ACC112 (cell line): ENCODE data around the gene CCDC92B.

ENCODE experiments used
- H2AFZ ChIP-seq: fragments of 200-600 bp; sonication (generic); one replicate; pipeline ENCODE4 v1.6.0; 2017; ENCODE audit warnings: antibody characterized with exemption, low read length; ENCODE audit not compliant: unreplicated experiment
- H3K27ac ChIP-seq: fragments of 200-600 bp; sonication (generic); 2 replicates; pipeline ENCODE4 v1.5.1; 2014; ENCODE audit warnings: low read depth, mild to moderate bottlenecking, antibody characterized with exemption, low read length, moderate library complexity
- H3K27me3 ChIP-seq: fragments of 200-600 bp; sonication (generic); 2 replicates; pipeline ENCODE4 v1.6.1; 2014; ENCODE audit warnings: mild to moderate bottlenecking, antibody characterized with exemption, low read length, moderate library complexity, mixed read lengths; ENCODE audit not compliant: insufficient read depth
- H3K36me3 ChIP-seq: fragments of 200-600 bp; sonication (generic); 2 replicates; pipeline ENCODE4 v1.6.1; 2016; ENCODE audit warnings: mild to moderate bottlenecking, antibody characterized with exemption, low read length, moderate library complexity, mixed read lengths; ENCODE audit not compliant: insufficient read depth
- H3K4me1 ChIP-seq: fragments of 200-600 bp; sonication (generic); one replicate; pipeline ENCODE4 v1.6.1; 2016; ENCODE audit warnings: low read length, mixed read lengths; ENCODE audit not compliant: insufficient read depth, unreplicated experiment, control insufficient read depth
- H3K4me3 ChIP-seq: fragments of 200-600 bp; sonication (generic); 2 replicates; pipeline ENCODE4 v1.5.1; 2014; ENCODE audit warnings: mild to moderate bottlenecking, low read depth, low read length
- H3K79me2 ChIP-seq: fragments of 200-600 bp; sonication (generic); one replicate; pipeline ENCODE4 v1.6.0; 2016; ENCODE audit warnings: low read length; ENCODE audit not compliant: control insufficient read depth, unreplicated experiment, insufficient read depth

CCDC92B gene

DNA sequence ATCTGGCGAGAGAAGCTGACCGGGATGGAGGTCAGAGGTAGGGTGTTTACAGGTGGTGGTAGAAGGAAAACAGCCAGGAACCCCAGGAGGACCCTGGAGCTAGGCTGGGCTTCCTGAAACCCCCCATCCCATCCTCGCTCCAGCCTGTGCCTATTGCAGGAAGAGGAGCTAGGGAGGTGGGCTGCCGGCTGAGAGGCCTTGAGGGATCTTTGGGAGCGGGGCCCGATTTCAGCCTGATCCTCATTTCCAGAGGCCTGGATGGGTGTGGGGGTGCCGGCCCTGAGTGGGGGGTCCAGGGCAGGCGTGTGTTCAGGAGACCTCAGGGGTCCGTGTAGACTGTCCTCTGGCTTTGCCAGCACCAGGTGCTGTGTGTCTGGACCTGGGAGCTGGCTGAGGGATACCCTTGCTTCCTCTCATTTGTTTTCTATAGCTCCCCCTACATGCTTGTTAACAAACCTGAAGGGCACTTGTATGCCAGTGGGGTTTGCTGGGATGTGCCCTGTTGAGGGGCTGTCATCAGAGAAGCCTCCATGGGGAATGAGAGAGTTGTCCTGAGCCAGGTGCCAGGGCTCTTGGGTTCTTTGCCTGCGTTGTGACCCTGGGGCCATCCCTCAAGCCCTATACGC is 27.9 kb upstream of the CCDC92B start:
- Histone ChIP-seq H3K27me3 (peaks cover 52% of the 10 kb centered on the region), H2AFZ (no peak overlapping the region), H3K4me3 (0 out of 2 replicates have a peak overlapping the region, but pooled peaks have one; percentile 58), H3K79me2 (no peaks in the 10 kb centered on the region), H3K36me3 (no peaks in the 10 kb centered on the region), H3K4me1 (peaks cover 6% of the 10 kb centered on the region), H3K27ac (no peak overlapping the region)

DNA sequence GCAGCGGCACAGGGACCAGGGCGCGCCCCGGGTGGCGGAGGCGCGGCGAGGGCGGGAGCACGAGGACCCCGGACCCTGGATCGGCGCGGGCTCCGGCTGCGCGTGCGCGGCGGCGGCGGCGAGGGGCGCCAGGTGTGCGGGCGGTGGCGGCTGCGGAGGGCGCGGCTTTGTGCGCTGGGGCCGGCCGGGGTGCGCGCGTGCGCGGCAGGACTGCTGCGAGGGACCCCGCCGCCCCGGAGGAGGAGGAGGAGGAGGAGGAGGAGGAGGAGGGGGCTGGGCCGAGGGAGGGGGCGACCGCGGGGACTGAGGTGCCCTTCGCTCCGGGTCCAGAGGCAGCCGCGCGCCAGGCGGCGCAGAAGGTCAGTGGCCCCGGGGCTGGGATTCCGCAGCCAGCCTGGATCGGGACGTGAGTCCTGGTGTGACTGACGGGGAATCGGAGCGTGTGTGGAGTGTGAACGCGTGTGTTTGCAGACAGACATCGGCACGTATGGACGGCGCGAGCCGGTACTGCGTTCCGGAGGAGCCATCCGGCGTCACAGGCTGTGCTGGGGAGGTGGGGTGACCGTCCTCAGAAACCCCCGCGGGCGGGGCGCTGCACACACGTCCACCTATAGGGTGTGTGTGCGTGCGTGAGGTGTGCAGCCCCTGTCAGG is 27.3 kb upstream of the CCDC92B start:
- Histone ChIP-seq H3K4me3 (peak overlapping the region; percentile 58; the same call in 1 of the 2 replicates), H3K4me1 (peaks cover under 1% of the 10 kb centered on the region), H3K27me3 (peaks cover 52% of the 10 kb centered on the region), H2AFZ (no peak overlapping the region), H3K79me2 (no peaks in the 10 kb centered on the region), H3K27ac (no peak overlapping the region), H3K36me3 (no peaks in the 10 kb centered on the region)

DNA sequence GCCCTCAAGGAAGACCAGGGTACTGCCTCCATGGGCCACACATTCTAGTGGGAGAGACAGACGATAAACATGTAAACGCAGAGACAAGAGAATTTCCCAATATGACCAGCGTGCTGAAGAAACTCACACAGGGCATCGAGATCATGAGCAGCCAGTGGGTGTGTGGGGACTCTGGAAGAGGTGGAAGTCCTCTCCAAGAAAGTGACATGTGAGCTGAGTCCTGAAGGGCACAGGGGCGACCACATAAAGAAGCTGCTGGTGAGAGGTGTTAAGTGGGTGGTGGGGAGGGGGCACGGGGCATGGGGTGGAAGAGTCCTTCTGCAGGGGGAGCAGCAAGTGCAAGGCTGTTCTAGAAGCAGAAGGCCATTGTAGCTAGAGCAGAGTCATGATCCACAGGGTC is 25.8 kb upstream of the CCDC92B start:
- H3K36me3 ChIP-seq, result no peaks in the 10 kb centered on the region
- no peak overlapping the region for H2AFZ ChIP-seq
- no peak overlapping the region for H3K27ac ChIP-seq
- no peaks in the 10 kb centered on the region for H3K4me1 ChIP-seq
- H3K79me2 ChIP-seq, result no peaks in the 10 kb centered on the region
- no peak overlapping the region for H3K4me3 ChIP-seq
- H3K27me3 ChIP-seq, result peaks cover 52% of the 10 kb centered on the region

DNA sequence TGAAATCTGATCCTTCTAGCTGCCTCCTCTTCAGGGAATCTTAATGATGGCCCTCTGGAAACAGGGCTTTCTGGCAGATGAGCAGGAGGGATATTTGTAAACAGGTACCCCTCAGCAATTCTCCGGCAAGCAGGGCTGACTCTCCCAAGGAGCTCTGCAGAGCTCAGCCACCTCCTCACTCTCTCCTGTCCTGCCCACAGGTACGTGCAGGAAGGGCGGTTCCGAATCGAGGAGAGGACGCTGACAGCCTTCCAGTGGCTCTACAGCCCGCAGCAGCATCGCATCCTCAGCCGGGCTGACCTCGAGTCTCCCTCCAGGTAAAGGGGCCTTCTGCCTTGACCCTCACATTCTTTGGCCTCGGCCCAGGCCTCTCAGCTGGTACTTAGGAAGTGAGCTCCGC is 20.7 kb upstream of the CCDC92B start:
- Histone ChIP-seq H2AFZ (no peak overlapping the region), H3K27ac (no peak overlapping the region), H3K79me2 (no peaks in the 10 kb centered on the region), H3K36me3 (no peaks in the 10 kb centered on the region), H3K4me3 (no peak overlapping the region), H3K4me1 (no peaks in the 10 kb centered on the region), H3K27me3 (peaks cover 23% of the 10 kb centered on the region)

DNA sequence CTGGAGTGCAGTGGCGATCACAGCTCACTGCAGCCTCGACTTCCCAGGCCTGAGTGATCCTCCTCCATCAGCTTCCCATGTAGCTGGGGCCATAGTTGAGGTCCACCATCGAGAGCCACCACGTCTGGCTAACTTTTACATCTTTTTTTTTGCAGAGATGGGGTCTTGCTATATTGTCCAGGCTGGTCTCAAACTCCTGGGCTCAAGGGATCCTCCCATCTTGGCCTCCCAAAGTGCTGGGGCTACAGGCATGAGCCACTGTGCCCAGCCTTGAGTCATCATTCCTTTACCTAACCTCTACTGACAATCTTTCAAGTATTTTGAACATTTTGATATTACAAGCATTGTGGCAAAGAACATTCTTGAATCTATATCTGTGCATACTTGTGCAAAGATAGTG is 9.4 kb upstream of the CCDC92B start:
- Histone ChIP-seq H3K36me3 (no peaks in the 10 kb centered on the region), H3K27me3 (peaks cover 32% of the 10 kb centered on the region), H3K4me1 (no peaks in the 10 kb centered on the region), H3K4me3 (no peak overlapping the region), H2AFZ (no peak overlapping the region), H3K27ac (no peak overlapping the region), H3K79me2 (no peaks in the 10 kb centered on the region)

DNA sequence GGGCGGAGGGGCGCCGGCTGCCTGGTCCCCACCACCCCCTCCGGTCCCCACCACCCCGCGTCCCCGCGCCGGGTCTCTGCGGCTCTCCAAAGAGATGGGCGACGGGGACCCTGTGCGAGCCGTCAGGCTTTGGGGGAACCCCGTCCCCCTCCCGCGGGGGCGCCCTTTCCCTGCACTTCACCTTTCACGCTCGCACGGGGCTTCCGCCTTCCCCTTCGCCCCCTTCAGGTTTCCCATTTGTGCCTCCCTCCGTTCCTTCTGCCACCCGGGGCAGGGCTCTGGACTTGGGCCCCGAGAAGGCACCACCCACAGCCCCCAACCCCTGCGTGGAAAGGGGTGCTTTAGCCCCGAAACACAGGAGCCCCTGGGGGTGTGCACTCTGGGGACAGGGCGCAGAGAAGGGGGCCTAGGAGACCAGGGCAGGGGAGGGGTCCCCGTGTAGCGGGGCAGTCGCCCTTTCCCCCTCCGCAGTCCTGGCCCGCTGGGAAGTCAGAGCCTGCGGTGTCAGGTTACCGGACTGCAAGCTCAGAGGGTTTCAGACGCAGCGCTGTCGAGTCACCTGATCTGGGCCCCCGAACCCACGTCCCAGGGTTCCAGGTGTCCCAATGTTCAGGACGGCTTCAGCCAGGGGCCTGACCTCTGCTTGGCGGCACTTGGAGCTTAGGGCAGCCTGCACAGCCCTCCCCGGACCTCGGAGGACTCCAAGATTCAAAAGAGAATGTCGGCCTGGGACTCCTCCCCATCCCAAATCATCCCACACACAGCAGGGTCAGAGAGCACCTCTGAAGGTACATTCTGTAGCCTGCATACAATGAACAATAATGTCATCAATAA is 6.7 kb upstream of the CCDC92B start:
- H3K27me3 ChIP-seq, result peaks cover 31% of the 10 kb centered on the region
- no peaks in the 10 kb centered on the region for H3K4me1 ChIP-seq
- H3K36me3 ChIP-seq, result no peaks in the 10 kb centered on the region
- peak overlapping the region; percentile 55; the same call in 1 of the 2 replicates for H3K4me3 ChIP-seq
- no peak overlapping the region for H3K27ac ChIP-seq
- no peak overlapping the region for H2AFZ ChIP-seq
- H3K79me2 ChIP-seq, result no peaks in the 10 kb centered on the region

DNA sequence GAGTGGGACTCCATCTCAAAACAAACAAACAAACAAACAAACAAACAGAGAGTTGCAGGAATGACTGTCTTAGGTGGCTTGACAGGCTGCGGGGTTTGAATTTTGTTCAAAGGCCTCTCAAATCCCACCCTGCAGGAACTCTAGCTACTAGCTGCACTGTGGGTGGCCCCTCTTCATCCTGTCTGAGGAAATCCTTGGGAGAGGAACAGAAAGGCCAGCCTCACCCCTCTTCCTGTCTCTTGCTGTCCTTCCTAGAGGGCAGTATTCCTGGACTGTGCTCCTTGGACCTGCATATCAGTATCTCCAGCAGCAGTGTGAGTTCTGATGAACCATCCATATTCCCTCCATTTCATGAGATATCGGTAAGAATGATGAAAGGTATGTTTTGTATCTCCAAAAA is 2.0 kb upstream of the CCDC92B start:
- Histone ChIP-seq H3K27me3 (peaks cover 48% of the 10 kb centered on the region), H3K27ac (no peak overlapping the region), H2AFZ (no peak overlapping the region), H3K4me3 (no peak overlapping the region), H3K36me3 (no peaks in the 10 kb centered on the region), H3K79me2 (no peaks in the 10 kb centered on the region), H3K4me1 (no peaks in the 10 kb centered on the region)

DNA sequence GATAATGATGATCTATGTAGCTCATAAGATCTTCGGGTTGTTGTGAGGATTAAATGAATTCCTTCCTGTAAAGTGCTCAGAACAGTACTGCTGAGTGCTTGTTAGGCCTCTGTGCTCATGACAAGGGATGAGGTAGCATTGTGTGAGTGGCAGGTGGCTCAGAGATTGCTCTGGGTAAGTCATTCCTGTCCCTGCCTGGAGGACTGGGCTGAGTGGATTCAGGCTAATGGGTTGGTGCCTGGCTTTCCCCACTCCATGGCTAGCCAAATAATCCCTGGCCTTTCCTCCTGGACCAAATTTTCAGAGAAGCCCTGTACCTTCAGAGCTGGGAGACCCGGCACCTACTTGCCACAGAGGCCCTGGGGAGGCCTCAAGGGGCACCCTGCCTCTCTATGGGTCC is 1.3 kb upstream of the CCDC92B start:
- Histone ChIP-seq H3K4me3 (no peak overlapping the region), H3K36me3 (no peaks in the 10 kb centered on the region), H3K27me3 (peaks cover 45% of the 10 kb centered on the region), H3K79me2 (no peaks in the 10 kb centered on the region), H3K4me1 (no peaks in the 10 kb centered on the region), H3K27ac (no peak overlapping the region), H2AFZ (no peak overlapping the region)

DNA sequence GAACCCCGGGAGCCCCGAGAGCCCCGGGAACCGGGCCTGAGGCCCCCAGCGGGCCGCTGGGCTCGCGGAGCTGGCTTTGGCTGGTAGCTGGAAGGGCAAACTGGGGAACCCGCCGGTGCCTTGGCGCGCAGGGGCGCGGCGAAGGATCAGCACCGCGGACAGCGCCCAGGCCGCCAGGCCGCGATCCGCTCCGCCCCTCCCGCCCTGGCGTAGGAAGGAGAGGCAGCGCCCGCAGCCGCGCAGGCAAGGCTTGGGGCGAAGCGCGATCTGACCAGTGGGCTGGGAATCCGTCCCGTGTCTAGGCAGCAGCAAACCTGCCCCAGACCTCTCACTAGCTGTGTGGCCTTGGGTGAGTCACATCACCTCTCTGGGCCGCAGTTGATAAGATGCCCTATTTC is 331 bp upstream of the CCDC92B start:
- no peak overlapping the region for H2AFZ ChIP-seq
- no peaks in the 10 kb centered on the region for H3K4me1 ChIP-seq
- H3K79me2 ChIP-seq, result no peaks in the 10 kb centered on the region
- no peaks in the 10 kb centered on the region for H3K36me3 ChIP-seq
- H3K27me3 ChIP-seq, result peaks cover 52% of the 10 kb centered on the region
- H3K4me3 ChIP-seq, result no peak overlapping the region
- no peak overlapping the region for H3K27ac ChIP-seq

DNA sequence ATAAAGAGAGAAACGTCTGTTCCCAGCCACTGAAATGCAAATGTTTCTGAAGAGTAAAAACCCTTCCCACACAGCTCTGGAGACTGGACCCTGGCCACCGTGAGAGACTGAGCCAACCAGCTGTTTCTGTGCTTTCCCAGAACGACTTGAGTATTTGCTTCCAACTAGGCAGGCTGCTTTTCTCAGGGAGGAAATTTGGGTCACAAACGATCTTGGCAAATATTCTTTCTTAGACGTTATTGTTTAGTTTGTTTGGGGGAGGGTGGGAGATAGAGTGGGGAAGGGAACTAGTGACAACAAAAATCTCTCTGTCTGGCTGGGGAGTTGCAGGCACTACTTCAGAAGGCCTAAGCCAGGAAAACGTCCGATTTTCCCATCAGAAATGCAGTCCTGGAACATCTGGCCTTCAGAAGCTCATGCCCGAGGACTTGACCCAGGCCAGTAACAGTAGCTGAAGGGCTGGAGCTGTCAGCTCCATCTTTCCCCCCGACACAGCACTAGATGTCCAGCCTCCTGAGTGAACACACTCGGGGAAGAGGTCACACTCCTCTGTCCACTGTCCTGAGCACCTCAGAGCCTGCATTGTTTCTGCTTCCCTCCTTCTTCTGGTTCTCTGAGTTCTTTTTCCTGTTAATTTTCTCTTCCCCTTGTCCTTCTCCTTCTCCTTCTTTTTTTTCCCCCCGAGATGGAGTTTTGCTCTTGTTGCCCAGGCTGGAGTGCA is 4.0 kb downstream of the CCDC92B start:
- no peaks in the 10 kb centered on the region for H3K36me3 ChIP-seq
- no peak overlapping the region for H3K4me3 ChIP-seq
- no peak overlapping the region for H2AFZ ChIP-seq
- peaks cover 62% of the 10 kb centered on the region for H3K27me3 ChIP-seq
- no peaks in the 10 kb centered on the region for H3K4me1 ChIP-seq
- H3K79me2 ChIP-seq, result no peaks in the 10 kb centered on the region
- no peak overlapping the region for H3K27ac ChIP-seq
